Dermis lymphatic vessel endothelial cell (primary cell): ENCODE measurements around the gene GOLT1B. TPM values are rescaled to one million over a fixed set of nuclear protein-coding genes. Genes with fewer than 3 reads are reported as not detected.

Source experiments
- total RNA-seq: library from RNA; depleted of rRNA; stranded (reverse); fragments of >200 nt; gene quantifications from 2 replicates; pipeline ENCODE4 v1.2.1, GENCODE V29; 2014

GOLT1B gene
- 17.4 and 23.2 TPM in 2 replicates for total RNA-seq

DNA sequence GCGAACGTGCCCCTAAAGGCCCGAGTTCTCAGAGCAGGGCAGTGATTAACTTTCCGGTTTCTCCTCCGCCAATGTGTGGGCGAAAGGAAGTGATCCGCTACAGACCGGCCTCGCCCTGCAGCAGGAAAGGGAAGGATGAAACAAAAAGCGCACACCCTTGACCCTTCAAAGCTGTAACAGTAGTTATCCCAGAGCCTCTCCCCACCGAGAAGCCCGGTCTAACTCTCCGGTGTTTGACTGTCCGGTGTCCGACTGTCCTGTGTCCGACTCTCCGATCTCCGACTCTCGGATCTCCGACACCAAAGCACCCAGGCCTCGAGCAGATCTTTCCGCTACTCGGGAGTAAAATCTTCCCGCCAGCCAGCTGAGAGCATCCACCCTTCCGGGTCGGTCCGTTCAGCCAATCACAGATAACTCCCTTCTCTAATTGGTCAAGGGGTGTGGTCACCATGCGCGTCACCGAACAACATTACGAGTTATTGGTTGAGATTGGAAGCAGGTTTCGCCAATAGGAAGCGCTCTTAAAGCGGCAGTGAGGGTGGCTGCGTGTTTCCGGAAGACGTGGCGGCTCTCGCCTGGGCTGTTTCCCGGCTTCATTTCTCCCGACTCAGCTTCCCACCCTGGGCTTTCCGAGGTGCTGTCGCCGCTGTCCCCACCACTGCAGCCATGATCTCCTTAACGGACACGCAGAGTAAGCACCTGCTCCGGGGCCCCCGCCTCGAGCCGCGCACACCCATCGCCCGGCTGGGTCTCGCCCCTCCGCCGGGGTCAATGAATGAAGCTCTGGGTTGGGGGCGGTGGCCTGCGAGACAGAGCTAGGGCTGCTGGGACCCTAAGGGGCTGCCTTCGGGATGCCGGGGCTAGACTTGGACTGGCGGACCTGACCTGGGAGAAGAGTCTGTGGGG, at the start of gene GOLT1B, which contains the start of gene RECQL:
Gene GOLT1B (plus strand): TSS at position 532 of the 906 bp plus-strand sequence. CDS start 135 bp downstream, at position 667.
Gene RECQL (minus strand): TSS at position 378 of the 906 bp plus-strand sequence. CDS start 2,065 bp downstream, outside the sequence.

GRCh38 chr12:21526053-21526452, 24.5 kb downstream of the GOLT1B start, which contains the start of gene SPX:
Gene SPX (plus strand): TSS chr12:21526296. CDS start chr12:21526473, 177 bp downstream.

Other genes starting within 250 kb of the GOLT1B start
- gene SLCO1A2, start 166.9 kb upstream of the GOLT1B start, total RNA-seq: not detected in 2 replicates
- not detected in 2 replicates for gene IAPP, start 128.9 kb upstream of the GOLT1B start, total RNA-seq
- 6.7 and 7.0 TPM in 2 replicates for gene PYROXD1, start 64.1 kb upstream of the GOLT1B start, total RNA-seq
- gene RECQL, start 154 bp upstream of the GOLT1B start, total RNA-seq: 94.9 and 111 TPM in 2 replicates
- gene SPX, start 24.5 kb downstream of the GOLT1B start, total RNA-seq: under 0.01 and 0.22 TPM in 2 replicates
- not detected in 2 replicates for gene GYS2, start 103.1 kb downstream of the GOLT1B start, total RNA-seq
- 166 and 186 TPM in 2 replicates for gene LDHB, start 156.1 kb downstream of the GOLT1B start, total RNA-seq